GM15510 (cell line): ENCODE measurements around the gene PALLD.

ENCODE experiments used
- POLR2A ChIP-seq: IDR thresholded peaks from 3 replicates; pipeline ENCODE4 v1.6.1; 2011; ENCODE audit warnings: borderline replicate concordance; ENCODE audit not compliant: insufficient read length; ENCODE audit errors: extremely low read depth

Gene PALLD

DNA sequence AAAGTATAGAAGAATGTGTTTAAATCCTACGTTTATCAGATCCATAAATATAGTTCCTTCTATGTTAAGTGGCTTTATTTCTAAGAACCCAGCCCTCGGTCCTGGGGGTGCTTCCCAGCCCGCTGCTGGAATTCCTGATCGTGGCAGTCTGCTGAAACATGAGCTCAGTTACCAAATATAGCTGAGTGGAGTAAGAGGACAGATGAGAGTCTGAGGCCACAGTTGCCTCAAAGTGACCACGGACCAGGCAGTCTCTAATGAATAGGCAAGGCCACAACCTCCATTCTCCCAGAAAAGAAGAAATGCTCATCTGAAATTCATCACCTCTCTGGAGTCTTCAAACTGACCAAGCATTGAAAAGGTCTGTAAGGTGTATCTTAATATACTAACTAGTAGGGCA, at the start of gene PALLD:
Gene PALLD, plus strand, starts transcription at position 219 of the 400 bp plus-strand sequence.
- no peak for TF ChIP-seq POLR2A

DNA sequence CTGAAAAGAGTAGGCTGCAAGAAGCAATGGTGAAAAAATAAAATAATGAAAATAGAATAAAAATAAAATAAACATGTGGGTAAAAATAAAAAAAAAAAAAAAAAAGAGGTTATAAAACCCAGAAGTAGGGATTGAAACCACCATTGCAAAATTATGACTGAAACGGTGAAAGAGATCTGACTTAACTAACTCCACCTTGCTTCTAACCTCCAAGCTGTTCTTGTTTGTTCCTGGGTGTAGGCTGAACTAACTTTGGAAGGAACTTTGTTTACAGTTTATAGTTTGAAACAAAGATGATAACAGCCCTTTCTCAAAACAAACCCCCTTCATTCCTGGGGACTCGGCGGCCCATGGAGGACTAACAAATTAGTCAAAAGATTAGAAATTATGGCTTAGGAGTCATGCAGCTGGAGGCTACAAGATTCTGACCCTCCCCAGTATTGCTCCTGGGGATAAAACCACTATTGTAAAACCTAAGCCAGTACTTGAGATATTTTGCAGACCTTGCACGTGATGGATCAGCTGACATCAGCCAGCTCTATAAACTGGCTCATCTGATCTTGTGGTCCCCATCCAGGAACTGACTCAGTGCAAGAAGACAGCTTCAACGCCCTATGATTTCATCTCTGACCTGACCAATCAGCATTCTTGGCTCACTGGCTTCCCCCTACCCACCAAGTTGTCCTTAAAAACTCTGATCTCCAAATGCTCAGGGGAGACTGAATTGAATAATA, 47.0 kb upstream of the PALLD start:
- TF ChIP-seq POLR2A, result no peak

DNA sequence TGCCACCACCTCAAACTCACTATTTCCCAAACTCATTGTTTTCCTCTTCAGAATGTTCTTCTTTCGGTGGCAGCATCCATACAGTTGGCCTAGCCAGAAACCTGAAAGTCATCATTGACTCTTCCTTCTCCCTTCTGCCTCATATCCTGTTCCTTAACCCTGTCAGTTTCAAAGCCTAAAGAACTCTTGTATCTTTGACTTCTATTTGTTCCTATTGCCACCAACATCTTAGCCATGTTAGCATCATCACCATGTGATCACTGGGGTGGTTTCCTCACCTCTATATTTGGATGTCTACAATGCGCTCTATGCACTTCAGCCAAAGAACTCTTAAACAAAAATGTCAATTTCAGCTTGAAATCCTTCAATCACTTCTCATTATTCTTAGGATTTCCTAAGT, 45.5 kb upstream of the PALLD start:
- no peak for TF ChIP-seq POLR2A

DNA sequence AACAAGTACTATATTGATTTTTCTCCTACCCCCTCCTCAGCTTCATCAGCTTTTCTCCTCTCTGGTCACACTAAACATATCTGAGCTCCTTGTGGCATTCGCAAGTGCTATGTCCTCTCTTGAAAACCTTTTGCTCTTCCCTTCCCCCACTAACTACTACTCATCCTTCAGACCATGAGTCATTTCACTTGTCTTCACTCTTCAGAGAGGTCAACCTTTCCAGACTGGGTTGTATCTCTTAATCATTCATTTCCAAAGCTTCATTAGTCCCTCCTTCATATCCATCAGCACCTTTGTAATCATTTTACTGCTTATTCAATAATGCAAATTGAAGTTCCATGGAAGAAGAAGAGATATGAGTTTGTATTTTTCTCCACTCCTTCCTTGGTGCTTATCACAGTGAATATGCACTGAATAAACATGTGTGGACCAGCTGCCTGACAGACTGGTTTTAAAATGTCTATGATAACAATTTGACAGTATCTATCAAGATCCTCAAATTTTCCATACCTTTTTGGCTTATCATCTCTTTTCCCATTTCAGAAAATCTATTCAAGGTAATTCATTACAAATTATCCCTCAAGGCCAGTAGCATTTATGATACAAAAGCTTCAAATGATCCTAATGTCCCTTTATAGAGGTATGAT, 45.0 kb upstream of the PALLD start:
- no peak for TF ChIP-seq POLR2A

DNA sequence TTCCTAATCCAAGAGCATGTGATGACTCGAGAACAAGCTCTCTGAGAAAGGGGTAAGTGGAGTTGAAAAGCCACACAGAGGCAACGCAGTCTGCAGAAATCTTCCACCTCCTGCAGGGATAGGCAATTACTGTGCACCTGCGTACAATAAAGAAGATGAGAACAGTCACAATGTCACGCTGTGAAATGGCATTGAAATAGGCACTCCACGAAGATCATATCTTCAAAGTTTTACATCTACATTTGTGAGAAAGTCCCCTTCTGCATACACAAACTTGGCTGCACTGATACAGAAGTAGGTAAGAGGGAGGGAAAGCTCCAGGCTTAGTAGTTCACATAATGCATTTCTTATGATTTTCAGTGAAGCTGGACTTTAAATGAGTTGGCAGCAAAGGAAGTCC, 43.7 kb upstream of the PALLD start:
- no peak for TF ChIP-seq POLR2A

DNA sequence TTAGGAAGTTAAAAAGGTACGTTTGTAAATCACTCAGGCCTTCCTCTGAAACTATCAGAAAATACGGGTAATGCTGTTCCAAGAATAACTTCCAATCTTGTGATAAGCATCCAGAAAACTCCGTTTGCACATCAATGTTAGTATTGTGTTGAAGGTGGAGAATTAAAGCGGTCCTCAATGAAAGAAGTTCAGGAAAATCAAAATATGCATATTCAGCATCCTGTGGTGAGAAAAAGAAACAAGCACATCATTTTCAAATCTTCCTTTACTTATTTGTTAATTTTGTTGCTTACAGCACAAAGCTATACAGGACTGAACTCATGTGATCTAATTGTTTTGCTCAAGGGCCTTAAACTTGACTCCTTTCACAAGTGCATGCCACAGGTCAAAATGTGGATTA, 35.0 kb upstream of the PALLD start:
- no peak for TF ChIP-seq POLR2A

DNA sequence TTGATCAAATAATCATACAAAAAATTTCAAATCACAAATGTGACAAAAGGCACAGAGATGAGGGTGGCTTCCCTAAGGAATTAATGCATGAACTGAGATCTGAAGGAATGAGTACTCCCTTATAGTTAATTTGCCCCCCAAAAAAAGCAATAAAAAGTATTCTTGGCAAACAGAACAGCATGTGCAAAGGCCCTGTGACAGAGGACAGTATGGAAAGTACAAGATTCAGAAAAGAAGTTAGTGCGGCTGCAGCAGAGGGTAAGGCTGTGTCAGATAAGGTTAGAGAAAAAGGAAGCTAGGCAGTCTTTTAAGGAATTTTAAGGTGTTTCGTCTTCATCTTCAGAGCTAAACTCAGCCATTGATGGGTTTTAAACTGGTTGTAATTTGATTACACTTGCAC, 23.9 kb upstream of the PALLD start:
- TF ChIP-seq POLR2A, result no peak

DNA sequence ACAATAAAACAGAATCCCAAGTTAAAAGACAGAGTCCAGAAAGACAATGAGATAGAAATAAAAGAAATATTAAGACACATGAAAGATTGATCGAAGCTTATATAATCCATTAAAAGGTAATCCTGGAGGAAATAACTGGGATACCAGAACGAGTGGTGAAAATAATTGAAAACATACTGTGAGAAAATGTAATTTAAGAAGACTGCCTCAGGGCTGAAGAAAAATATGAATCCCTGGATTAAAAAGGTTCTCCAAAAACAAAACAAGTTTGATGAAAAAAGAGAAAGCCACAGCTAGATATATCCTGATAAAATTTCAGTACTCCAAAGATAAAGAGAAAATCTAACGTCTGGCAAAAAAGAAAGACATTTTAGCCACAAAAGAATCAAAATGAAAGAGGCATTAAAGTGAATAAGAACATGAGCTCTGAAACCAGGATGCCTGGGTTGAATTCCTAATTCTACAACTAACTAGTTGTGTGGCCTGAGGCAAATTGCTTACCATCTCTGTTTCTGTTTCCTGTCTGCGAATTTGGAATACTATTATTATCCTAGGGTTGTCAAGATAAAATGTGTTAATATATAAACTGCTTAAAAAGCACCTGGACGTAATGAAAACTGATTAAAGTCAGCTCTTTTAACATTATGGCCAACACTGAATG, 22.1 kb upstream of the PALLD start:
- TF ChIP-seq POLR2A, result no peak

DNA sequence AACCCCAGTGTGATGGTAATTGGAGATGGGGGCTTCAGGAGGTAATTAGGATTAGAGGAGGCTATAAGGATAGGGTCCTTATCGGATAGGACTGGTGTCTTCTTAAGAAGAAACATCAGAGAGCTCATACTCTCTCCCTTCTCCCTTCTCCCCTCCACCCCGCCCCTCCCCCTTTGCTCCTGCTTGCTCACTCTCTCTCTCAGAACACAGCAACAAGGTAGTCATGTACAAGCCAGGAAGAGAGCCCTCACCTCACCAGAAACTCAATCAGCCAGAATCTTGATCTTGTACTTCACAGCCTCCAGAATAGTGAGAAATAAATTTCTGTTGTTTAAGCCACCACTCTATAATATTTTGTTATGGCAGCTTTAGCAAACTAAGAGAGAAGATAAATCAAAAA, 21.1 kb upstream of the PALLD start:
- TF ChIP-seq POLR2A, result no peak

DNA sequence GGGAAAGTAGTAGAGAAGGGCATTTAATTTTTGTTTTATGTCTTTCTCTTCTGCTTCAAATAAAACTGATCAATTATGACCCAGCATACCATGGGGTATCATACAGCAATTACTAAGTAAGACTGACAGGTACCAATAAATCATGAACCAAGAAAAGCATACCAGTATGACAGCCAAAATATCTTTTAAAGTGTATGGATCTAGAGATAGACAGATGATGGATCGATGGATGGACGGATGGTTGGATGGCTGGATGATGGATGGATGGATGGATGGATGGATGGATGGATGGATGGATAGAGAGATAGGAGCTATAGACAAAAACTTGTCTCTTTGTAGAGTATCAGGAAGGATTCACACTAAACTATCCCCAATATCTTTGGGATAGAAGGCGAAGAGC, 18.0 kb upstream of the PALLD start:
- TF ChIP-seq POLR2A, result no peak

DNA sequence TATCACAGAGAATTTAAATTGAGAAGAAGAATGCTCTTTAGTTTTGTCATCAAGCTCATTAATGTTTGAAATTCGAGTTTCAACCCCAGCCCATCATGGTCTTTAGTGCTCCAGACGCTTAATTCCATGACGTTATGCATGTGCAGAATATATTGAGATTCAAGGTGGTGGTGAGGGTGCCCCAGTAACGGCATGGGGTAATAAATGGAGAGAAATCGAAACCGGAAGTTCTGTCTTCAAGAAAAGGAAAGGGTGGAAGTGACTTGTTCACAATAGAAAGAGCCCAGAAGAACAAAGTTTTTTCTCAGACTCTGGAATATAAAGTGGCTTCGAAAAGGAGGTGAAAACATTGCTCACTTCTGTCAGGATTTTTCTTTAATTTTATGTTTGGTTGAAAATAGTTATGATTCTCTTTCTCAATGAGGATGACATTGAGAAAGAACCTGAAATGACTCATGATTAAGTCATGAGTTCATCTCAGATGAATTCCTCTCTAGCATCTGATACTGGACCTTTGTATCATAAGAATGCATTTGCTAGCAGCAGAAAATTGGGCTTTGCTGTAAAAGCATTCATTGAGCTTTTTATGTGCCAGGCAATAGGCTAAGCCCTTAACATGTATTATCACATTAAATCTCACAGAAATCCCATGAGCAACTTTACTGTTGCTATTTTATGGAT, 15.8 kb upstream of the PALLD start:
- TF ChIP-seq POLR2A, result no peak

DNA sequence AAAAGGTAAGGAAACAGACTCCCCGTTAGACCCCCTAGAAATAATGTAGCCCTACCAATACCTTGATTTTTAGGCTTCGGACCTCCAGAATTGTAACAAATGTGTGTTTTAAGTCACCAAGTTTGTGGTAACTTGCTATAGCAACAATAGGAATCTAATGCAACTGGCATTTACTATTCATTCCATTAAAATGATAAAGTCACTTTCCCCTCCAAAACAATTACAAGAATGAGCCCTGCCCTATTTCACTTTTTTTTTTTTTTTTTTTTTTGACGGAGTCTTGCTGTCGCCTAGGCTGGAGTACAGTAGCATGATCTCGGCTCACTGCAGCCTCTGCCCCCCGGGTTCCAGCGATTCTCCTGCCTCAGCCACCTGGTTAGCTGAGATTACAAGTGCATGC, 13.0 kb upstream of the PALLD start:
- no peak for TF ChIP-seq POLR2A

DNA sequence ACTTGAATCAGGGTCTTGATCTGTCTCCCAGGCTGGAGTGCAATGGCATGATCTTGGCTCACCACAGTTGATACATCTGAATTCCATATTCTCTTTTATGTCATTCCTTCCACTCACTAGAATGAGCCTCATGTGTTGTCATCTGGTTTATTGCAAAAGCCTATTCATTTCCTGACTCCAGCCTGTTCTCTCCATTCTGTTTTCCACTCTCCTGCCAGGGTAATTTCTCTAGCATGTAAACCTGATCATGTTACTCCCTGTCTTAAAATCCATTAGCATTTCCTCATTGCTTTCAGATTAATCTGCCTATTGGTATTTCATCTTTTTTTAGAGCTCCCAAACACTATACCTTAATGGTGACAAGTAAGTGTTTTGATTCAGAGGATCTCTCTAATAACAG, 12.2 kb upstream of the PALLD start:
- no peak for TF ChIP-seq POLR2A

DNA sequence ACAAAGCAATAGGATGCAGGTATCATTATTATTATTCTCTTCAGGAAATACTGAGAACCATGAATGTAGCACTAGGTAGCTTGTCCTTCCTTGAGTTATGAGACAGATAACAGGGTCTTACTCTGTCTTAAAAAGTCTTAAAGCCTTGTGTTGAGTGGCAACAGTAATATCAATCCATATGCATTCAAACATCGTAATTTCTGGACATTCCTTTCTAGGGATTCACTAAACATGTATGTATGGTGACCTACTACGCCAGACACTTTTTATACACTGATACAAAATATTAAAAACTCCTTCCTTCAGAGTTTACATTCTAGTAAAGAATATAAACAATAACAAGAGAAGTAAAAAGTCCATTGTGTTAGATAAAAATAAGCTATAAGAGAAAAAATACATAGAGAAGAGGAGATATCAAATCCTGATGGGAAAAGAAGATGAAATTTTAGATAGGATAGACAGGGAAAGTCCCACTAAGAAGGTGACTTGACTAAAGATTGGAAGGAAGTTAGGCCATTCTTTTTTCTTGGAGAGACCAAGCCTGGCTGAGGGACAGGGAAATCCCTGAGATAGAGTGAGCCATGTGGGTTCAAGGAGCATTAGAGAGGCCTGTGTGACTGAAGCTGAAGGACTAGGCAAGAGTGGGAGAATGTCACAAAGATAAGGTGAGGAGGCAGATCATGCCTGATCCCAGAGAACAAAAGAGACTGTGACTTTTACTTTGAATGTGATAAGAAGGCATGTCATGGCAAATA, 11.5 kb upstream of the PALLD start:
- TF ChIP-seq POLR2A, result no peak

DNA sequence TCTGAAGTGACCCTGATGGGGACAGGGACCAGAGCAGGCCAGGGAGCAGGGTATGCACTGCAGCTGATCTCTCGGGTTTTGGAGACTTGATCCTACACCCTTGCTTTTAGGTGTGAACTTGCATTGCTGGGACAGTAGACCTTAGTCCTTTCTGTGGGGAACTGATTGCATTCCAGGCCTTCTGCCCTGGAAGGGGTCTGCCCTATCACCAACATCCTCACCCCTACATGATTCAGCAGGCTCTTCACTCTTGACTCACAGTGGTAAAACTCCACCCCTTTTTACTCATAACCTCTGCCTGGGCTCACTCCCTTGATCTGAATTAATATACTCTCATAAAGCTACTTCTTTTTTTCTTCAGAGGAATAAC, 10.0 kb upstream of the PALLD start:
- TF ChIP-seq POLR2A, result no peak
